HG03066 (cell line): Measurements from ENCODE around the gene GABRB2.
"Not testable (repeated sequence)": the region's sequence is repeated elsewhere in the genome, so short reads cannot be mapped to it uniquely, and the experiment has no call there.

Experiments used
- ATAC-seq: cut with Tn5 transposase; IDR thresholded peaks from one replicate; pipeline ENCODE4 v1.9.1; 2021; ENCODE audit warnings: low read depth; ENCODE audit not compliant: unreplicated experiment

GABRB2 gene

DNA sequence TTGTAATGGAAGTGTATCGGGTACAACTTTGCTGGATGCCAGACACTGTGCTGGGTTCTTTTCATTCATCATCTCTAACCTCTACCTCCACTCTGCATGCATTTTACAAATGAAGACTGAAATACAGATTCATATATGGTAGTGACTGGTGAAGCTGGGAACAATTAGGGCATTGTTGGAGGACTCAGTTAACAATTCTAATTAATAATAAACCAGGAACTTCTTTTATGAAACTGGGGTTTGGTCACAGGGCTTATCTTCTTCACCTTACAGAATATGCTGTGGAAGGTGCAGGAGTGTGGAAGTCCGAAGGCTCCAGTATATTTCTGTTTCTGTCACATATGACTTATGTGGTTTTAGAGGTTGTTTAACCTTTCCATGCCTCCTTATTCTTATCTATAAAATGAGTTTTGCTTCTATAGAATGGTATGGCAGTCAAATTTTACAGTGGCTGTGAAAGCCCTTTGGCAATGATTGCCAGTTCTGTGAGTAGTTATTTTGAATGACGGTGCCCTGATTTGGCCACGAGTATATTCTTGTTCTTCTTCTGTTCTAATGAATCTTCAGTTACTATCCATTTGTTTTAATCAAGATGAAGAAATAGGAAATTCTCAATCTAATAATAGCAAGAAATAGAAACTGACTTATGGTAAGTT, 284.7 kb downstream of the GABRB2 start:
- ATAC-seq, result no peak

DNA sequence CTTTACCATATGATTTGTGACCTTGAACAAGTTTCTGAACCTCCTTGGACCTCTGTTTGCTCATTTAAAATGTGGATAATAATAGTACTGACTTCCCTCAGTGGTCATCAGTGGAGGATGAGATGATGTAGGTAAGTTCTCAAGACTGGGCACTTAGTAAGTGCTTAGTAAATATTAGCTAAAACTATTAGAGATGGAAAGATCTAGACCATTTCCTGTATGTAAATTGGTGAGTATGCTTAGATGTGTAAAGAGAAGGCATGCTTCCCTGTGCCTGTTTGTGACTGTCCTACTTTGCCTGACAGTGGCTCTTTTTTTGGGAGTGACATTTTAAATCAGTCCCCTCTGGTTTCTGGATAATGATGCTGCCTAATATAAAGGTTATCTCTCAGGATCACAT, 288.1 kb downstream of the GABRB2 start:
- ATAC-seq, result no peak

- ATAC-seq, result no peak
These were observed 289.6 kb downstream of the GABRB2 start for GRCh38 chr5:161256957-161257356.

DNA sequence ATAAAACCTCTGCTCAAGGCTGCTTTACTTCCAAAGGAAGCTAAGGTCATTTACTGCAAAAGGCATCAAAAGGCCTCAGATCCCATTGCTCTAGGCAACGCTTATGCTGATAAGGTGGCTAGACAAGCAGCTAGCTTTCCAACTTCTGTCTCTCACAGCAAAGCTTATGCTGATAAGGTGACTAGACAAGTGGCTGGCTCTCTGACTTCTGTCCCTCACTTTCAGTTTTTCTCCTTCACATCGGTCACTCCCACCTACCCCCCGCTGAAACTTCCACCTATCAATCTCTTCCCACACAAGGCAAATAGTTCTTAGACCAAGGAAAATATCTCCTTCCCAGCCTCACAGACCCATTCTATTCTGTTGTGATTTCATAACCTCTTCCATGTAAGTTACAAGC, 293.6 kb downstream of the GABRB2 start:
- ATAC-seq, result not testable (repeated sequence)

DNA sequence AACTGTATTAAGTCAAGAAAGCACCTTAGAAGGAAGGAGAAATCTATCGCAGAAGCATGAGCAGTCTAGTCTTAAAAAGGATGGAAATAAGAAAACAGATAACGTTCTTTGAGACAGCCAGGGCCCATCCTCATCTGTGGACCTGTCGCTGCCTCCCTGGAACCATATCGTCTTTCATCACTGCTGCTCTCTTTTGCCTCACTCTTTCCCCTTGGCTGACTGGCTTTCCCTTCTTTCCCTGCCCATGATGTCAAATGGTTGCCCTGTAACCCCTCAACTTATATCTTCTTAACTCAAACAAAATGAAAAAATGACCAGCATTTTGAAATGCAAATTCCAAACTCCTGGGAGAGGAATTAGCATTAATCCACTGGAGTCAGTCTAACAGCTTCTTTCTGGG, 299.8 kb downstream of the GABRB2 start:
- no peak for ATAC-seq

- ATAC-seq, result not testable (repeated sequence)
These were observed 300.7 kb downstream of the GABRB2 start for GRCh38 chr5:161245846-161246245.
